GM19324 (cell line): ENCODE measurements around the gene CA9.

Source experiments
- ATAC-seq: cut with Tn5 transposase; IDR thresholded peaks from one replicate; pipeline ENCODE4 v1.9.1; 2021; ENCODE audit warnings: mild to moderate bottlenecking, moderate library complexity; ENCODE audit not compliant: unreplicated experiment, low FRiP score

Gene CA9

DNA sequence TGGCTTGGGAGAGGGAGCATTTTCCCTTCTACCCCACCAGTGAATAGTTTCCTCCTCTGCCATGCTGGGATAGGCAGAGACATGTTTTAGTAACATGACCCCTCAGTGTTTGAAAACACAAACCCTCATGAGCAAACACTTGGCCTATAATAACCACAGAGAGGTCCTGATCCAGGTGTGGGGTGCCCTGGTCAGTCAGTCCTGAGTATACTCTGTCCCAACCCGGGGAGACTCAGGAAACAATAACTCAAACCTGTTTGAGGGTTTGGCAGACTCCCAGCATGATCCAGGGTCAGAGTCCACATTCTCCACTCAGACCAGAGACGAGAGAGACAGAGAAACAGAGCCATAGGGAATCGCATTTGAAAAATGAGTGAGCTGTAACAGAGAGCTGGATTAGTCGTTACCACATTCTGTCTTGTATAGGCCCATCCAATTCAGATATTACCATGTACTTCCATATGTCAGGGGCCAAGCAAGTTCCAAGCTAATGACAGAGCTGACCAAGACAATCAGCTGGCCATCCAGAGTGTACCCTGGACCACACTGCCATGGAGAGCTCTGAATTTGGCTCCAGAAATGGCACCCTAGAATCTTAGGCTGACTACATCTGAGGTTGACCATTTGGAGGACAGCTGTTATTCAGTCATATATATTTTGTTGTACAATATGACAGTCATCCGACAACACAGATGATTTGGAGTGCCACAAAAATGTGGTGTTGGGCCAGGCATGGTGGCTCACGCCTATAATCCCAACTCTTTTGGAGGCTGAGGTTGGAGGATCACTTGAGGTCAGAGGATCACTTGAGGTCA is 4.2 kb upstream of the CA9 start:
- no peak for ATAC-seq

DNA sequence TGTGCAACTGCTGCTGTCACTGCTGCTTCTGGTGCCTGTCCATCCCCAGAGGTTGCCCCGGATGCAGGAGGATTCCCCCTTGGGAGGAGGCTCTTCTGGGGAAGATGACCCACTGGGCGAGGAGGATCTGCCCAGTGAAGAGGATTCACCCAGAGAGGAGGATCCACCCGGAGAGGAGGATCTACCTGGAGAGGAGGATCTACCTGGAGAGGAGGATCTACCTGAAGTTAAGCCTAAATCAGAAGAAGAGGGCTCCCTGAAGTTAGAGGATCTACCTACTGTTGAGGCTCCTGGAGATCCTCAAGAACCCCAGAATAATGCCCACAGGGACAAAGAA is 265 bp downstream of the CA9 start:
- no peak for ATAC-seq

DNA sequence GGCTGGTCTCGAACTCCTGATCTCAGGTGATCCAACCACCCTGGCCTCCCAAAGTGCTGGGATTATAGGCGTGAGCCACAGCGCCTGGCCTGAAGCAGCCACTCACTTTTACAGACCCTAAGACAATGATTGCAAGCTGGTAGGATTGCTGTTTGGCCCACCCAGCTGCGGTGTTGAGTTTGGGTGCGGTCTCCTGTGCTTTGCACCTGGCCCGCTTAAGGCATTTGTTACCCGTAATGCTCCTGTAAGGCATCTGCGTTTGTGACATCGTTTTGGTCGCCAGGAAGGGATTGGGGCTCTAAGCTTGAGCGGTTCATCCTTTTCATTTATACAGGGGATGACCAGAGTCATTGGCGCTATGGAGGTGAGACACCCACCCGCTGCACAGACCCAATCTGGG is 1.5 kb downstream of the CA9 start:
- ATAC-seq, result no peak

DNA sequence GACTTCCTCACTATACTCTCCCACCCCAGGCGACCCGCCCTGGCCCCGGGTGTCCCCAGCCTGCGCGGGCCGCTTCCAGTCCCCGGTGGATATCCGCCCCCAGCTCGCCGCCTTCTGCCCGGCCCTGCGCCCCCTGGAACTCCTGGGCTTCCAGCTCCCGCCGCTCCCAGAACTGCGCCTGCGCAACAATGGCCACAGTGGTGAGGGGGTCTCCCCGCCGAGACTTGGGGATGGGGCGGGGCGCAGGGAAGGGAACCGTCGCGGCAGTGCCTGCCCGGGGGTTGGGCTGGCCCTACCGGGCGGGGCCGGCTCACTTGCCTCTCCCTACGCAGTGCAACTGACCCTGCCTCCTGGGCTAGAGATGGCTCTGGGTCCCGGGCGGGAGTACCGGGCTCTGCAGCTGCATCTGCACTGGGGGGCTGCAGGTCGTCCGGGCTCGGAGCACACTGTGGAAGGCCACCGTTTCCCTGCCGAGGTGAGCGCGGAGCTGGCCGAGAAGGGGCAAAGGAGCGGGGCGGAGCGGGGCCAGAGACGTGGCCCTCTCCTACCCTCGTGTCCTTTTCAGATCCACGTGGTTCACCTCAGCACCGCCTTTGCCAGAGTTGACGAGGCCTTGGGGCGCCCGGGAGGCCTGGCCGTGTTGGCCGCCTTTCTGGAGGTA is 2.1 kb downstream of the CA9 start:
- ATAC-seq, result no peak

DNA sequence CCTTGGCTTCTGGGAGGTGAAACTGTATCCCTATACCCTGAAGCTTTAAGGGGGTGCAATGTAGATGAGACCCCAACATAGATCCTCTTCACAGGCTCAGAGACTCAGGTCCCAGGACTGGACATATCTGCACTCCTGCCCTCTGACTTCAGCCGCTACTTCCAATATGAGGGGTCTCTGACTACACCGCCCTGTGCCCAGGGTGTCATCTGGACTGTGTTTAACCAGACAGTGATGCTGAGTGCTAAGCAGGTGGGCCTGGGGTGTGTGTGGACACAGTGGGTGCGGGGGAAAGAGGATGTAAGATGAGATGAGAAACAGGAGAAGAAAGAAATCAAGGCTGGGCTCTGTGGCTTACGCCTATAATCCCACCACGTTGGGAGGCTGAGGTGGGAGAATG is 5.4 kb downstream of the CA9 start:
- ATAC-seq, result no peak

DNA sequence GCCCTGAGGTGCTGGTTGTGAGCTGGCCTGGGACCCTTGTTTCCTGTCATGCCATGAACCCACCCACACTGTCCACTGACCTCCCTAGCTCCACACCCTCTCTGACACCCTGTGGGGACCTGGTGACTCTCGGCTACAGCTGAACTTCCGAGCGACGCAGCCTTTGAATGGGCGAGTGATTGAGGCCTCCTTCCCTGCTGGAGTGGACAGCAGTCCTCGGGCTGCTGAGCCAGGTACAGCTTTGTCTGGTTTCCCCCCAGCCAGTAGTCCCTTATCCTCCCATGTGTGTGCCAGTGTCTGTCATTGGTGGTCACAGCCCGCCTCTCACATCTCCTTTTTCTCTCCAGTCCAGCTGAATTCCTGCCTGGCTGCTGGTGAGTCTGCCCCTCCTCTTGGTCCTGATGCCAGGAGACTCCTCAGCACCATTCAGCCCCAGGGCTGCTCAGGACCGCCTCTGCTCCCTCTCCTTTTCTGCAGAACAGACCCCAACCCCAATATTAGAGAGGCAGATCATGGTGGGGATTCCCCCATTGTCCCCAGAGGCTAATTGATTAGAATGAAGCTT is 6.1 kb downstream of the CA9 start:
- ATAC-seq, result no peak

DNA sequence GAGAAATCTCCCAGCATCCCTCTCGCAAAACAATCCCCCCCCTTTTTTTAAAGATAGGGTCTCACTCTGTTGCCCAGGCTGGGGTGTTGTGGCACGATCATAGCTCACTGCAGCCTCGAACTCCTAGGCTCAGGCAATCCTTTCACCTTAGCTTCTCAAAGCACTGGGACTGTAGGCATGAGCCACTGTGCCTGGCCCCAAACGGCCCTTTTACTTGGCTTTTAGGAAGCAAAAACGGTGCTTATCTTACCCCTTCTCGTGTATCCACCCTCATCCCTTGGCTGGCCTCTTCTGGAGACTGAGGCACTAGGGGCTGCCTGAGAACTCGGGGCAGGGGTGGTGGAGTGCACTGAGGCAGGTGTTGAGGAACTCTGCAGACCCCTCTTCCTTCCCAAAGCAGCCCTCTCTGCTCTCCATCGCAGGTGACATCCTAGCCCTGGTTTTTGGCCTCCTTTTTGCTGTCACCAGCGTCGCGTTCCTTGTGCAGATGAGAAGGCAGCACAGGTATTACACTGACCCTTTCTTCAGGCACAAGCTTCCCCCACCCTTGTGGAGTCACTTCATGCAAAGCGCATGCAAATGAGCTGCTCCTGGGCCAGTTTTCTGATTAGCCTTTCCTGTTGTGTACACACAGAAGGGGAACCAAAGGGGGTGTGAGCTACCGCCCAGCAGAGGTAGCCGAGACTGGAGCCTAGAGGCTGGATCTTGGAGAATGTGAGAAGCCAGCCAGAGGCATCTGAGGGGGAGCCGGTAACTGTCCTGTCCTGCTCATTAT is 6.8 kb downstream of the CA9 start:
- ATAC-seq, result peak; percentile 81

DNA sequence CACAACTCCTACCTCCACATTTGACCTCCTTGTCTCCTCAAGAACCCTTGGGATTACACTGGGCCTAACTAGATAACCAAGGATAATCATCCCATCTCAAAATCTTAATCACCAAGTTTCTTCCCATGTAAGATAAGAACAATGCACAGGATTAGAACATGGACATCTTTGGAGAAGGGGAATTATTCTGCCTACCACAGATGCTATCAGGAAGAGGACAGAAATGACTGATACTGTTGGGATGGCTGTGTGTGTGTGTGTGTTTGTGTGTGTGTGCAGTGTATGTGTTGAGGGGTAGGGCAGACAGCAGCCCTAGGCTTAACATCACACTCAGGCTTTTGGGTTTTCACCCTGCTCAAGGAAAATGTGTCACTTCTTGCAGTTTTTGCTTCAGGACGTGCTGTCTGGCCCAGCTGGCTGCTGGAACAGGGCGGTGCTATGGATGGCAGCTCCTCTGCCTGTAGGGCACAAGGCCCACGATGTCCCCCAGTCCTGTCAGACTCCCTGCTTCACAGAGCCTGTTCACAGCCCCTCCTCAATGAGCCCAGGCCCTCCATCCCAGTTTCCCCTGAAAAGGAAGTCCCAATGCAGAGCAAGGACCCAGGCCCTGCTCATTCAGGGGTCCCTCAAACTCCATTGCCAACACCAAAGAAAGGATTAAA is 7.7 kb downstream of the CA9 start:
- ATAC-seq, result no peak

DNA sequence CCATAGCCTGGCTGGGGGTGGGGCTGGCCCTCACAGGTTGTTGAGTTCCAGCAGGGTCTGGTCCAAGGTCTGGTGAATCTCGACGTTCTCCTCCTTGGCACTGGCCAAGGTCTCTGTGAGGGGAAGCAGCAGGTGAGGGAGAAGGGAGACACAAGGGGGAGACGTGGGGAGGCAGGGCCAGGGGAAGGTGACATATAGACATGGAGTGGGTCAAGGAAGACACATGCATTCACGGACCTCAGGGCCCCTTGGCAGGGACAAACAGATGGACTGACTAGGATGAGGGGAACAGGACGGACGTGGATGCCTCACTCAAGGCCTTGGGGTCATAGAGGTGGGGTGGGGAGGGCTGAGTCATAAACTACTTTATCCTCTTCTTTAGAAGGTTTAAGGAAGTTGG is 8.3 kb downstream of the CA9 start:
- no peak for ATAC-seq

DNA sequence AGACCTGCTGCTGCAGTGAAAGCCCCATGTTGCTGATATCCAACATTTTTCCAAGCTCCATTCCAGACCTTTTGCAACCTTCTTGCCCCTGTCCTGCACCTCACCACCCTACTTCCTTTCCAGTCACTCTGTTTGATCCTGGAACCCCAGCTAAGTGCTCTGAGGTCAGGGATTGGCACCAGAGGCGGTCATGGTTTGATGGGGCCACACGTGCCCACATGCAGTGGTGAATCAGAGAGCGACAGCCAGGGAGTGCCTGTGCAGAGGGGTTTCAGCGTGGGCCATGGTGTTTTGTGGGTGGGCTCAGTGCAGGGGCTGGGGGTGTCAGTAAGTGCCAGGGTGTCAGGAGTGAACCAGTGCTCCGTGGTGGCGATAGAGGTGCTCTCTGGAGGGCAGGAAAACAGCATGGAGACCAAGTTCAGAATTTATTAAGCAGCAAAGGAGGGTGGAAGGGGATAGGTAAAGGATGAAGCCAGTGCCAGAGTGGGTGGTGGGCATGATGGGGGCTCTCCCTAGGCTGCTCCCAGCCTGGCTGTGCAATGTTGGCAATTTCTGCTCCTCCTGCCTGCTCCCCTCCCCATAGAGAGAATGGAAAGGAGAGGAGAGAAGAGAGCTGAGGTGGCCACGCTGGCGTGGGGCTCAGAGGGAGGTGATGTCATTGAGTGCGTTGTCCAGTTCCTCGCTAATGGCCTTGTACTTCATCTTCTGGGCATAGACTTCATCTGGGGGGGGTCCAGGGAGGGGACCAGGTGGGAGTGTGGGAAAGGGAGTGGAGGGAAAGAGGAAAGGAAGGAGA is 9.0 kb downstream of the CA9 start:
- ATAC-seq, result no peak

DNA sequence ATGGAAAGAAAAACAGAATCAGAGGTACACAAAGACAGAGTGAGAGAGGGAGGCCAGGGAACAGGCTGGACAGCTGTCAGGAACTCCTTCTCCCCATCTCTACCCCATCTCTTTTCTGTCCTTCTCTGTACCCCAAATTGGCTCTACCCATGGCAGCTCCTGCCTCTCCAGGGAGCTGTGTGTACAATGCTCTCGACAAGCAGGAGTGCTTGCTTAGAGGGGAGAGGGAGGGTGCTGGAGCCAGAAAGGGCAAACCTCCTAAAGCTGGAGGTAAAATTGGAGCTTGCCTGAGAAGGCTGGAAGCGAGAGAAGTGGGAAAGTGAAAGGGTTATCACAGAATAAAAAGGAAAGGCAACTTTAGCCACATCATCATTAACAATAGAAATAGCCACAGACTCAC is 9.6 kb downstream of the CA9 start:
- ATAC-seq, result no peak

DNA sequence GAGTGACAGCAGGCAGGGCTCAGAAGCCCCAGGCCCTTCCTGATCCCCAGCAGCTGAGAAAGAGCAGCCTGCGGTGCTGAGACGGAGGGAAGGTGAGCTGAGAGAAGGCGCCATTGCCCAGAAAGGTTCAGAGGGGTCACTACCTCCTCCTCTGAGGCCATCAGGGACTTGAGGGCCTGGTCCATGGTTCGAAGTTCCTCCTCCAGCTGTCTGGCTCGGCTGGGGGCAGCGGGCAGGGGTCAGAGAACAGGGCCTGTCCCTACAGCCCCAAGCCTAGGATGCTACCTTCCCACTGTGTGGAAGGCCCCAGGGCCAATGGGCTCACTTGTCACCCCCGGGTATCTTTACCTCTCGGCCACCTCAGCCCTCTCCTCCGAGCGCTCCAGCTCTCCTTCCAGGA is 11.2 kb downstream of the CA9 start:
- no peak for ATAC-seq

DNA sequence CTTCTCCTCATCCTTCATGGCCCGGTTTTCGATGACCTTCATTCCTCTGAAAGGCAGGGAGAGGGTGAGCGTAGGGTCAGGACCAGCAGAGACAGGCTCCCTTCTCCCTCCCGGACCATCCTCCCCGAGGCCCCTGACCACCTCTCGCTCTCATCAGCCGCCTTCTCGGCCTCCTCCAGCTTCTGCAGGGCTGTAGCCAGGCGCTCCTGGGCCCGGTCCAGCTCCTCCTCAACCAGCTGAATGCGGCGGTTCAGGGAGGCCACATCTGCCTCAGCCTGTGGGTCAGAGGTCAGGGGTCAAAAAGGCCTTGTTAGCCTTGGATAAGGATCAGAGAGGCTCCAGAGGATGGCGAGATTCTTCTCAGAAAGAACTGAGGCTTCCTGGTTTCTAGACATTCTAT is 11.8 kb downstream of the CA9 start:
- ATAC-seq, result no peak

DNA sequence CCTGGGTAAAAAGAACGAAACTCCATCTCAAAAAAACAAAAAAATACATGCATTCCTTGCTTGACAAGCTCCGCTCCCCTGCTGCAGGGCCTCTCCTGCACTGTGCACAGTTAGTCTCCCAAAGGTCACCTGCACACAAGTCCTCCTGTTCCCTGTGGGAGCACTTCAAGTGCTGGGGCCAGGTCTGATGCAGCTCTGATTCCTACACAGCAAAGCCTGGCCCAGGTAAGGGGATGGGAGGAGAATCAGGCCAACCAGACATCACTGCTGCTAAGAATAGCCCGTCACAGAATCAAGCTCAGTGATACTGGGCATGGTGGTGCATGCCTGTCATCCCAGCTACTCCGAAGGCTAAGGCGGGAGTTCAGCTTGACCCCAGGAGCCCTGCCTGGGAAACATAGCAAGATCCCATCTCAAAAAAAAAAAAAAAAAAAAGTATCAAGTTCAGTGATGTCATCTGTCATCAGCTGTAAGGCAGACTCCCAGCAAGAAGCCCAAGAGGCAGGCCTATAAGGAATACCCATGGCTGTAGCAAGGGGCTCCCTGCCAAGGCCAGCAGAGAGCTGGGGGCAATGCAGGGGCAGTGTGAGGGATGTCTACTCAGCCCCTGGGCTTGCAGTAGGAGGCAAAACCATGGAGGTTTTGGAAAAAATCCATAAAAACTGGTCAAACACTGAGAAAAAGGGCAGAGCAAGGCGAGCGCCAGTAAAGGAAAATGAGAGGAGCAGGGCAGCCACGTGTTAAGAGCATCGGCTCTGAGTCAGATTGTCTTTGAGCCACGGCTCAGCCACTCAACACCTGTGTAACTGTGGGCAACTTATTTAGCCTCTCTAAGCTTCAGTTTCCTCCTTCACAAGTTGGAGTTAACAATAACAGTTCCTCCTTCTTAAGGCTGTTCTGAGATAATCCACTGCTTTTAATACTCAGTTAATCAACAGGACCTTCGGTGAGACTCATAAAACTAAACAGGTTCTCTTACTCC is 12.8 kb downstream of the CA9 start:
- ATAC-seq, result no peak

DNA sequence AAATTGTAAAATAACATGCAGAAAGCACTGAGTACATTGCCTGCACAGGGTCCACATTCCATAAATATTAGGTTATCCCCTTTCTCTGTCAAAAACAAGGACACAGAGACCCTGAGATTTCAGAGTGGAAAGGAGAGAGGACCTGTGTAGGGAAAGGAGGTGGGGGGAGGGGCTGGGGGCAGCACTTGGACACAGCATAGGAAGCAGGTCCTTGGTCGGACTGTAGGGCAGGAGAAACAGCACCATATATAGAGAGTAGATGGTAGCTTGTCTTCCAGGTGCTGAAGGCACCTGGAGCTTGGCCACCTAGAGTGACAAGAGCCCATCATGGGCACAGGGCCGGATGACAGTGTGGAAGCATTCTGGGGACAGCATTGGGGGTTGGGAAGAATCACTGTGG is 13.6 kb downstream of the CA9 start:
- ATAC-seq, result no peak

DNA sequence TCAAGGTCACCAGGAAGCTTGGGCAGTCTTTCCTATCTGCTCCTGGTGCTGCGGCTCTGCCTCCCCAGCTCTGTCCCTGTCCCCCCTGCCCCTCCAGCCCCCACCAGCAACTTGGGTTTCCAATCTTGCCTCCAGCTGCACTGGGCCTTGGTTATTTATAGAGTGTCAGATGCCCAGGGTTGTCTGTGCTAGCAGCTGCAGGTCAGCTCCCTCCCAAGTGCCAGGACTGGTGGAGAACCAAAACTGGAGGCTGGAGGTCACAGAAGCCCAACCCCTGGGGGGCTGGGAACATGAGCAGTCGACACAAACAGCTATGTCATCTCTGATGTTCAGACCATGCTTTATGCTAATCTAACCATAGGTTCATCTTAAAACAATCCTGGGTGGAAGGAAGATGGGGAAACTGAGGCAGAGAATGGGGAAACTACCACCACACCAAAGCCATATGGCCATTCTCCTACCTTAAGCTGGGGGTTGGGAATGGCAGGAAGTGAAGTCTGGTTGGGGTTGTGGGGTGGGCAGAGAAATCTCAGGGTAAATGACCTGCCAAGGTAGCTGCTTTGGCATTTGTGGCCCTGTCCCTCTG is 14.3 kb downstream of the CA9 start:
- ATAC-seq, result no peak

DNA sequence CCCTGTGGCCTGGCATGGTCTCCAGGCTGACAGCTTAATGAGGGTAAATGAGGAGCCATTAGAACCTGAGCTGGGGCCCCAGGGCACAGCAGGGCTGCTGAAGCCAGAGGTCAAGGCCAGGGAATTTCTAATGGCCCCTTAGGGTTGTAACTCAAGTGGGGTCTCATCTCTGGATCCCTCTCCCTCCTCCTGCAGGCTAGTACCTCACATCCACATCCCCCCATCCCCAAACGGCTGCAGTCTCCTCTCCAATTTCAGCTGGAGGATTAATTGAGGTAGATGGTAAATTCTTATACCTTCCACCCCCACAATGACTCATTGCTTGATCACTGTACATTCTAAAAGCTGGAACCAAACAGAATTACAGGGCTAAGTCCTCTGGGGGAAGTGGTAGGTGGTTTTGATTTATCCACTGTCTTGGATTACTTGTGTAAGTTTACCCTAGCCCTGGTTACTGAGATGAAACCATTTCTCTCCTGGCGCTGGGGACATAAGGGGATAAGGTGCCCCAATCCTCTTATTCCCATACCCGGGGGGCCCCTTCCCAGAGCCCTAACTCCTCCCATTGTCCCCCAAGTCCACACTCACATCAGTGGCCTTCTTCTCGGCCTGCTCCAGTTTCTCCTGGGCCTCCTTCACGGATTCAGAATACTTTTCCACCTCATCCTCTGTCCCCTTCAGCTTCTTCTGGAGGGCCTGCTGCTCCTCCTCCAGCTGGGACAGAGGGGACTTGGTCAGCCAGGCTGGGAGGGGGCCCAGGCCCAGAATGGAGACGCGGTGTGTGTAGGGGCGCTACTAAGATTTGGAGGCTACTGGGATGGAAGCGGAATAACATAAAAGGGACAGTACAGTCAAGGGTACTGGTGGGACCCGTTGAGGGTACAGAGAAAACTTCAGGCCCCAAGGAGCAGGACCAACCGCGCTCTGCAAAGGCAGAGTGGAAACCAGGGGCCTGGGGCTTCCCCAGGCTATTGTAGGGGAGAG is 15.1 kb downstream of the CA9 start:
- no peak for ATAC-seq
